GM19025 (cell line): ENCODE data around the gene ANXA9.

ENCODE experiments used
- ATAC-seq: cut with Tn5 transposase; IDR thresholded peaks from one replicate; pipeline ENCODE4 v1.9.1; 2021; ENCODE audit warnings: mild to moderate bottlenecking, low read depth, moderate library complexity; ENCODE audit not compliant: unreplicated experiment

ANXA9 gene

DNA sequence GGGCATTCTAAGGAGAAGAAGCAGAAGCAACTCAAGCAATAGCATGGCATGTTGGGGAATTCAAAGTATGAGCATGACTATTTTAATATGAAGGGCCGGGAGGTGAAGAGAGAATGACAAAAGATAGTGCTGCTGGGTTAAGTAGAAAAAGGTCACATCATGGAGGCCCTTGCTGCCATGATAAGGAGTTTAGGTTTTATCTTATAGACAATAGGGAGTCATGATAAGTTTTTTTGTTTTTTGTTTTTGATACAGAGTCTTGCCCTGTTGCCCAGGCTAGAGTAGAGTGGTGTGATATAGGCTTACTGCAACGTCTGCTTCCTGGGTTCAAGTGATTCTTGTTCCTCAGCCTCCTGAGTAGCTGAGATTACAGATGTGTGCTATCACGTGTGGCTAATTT, 57.4 kb downstream of the ANXA9 start:
- no peak for ATAC-seq

DNA sequence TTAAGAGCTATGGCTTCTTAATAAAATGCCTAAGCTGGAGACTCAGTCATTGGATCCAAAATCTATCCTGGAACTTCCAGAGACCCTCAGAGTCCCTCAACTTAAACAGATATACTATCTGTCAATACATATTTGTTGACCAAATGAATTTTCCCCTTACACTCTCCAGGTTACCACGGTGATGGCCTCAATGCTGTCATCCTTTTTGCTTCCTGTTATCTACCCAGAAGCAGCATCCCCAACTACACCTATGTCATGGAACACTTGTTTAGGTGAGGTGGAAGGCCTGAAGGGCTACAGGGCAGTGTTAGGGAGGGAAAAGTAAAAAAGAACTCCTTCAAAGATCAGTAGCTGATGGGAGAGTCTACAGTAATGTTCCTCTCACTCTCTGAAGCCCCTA, 61.1 kb downstream of the ANXA9 start:
- no peak for ATAC-seq
